ENCODE results near the gene AFP. TPM values are rescaled to one million over a fixed set of nuclear protein-coding genes. Genes with fewer than 3 reads are reported as not detected.

The AFP gene
- total RNA-seq, 1 experiment from 2014 or later, result 1.7 TPM

DNA sequence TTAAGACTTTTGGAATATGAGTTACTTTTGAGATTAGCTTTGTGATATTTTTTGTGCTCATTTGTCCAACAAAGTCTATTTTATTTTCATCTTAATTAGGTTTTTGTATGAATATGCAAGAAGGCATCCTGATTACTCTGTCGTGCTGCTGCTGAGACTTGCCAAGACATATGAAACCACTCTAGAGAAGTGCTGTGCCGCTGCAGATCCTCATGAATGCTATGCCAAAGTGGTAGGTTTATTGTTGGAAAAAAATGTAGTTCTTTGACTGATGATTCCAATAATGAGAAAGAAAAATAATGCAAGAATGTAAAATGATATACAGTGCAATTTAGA is 21.1 kb upstream of the AFP start:
- DNase-seq (ENCODE audit: low read depth), result no peak

DNA sequence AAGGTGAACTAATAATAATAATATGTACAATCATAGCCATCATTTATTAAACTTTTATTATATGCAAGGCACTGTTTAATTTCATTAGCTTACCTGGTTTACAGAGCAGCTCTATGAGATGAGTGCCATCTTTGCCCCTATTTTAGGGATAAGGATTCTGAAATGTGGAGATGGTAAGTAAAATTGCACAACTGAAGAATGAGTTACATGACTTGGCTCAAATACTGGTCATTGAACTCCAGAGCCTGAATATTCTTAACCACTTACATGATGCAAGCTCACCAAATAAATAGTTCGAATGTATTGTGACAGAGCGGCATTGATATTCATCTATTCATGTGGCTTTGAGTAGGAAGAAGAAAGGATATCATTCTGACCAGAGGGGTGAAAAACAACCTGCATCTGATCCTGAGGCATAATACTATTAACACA is 20.2 kb upstream of the AFP start:
- no peak for DNase-seq (ENCODE audit: low read depth)

DNA sequence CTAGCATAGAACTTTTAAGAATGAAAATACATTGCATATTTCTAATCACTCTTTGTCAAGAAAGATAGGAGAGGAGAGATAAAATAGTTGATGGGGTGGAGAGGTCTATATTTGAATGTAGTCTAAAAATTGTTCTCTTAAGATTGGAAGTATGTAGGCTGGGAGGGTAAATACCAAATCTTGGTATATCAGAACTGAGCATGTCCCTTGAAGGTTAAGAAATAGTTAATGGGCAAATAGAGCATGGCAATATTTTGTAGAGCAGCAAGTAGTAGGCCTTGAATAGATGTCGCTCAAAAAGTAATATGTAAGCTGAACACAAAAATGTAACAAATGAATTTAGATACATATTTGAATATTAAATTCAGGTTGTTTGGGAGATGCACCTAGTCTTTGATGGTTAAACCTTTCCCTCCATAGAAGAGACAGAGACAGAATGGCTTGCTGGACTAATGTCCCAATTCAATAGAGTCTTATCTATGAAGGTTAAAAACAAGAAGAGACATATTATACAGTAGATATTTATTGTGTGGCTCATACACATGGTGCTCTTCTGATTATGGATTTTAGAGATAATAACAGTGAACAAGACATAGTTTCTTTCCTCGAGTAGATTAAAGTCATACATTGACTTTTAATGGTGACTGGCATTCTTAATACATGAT is 19.5 kb upstream of the AFP start:
- no peak for DNase-seq (ENCODE audit: low read depth)

DNA sequence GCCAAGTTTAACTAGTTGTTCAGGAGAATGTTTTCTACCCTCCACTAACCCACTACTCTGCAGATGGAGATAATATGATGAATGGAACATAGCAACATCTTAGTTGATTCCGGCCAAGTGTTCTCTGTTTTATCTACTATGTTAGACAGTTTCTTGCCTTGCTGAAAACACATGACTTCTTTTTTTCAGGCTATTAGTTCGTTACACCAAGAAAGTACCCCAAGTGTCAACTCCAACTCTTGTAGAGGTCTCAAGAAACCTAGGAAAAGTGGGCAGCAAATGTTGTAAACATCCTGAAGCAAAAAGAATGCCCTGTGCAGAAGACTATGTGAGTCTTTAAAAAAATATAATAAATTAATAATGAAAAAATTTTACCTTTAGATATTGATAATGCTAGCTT is 18.7 kb upstream of the AFP start:
- no peak for DNase-seq (ENCODE audit: low read depth)

DNA sequence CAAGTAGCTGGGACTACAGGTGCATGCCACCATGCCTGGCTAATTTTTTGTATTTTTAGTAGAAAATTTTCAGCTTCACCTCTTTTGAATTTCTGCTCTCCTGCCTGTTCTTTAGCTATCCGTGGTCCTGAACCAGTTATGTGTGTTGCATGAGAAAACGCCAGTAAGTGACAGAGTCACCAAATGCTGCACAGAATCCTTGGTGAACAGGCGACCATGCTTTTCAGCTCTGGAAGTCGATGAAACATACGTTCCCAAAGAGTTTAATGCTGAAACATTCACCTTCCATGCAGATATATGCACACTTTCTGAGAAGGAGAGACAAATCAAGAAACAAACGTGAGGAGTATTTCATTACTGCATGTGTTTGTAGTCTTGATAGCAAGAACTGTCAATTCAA is 18.0 kb upstream of the AFP start:
- peak; percentile 9 for DNase-seq (ENCODE audit: low read depth)

DNA sequence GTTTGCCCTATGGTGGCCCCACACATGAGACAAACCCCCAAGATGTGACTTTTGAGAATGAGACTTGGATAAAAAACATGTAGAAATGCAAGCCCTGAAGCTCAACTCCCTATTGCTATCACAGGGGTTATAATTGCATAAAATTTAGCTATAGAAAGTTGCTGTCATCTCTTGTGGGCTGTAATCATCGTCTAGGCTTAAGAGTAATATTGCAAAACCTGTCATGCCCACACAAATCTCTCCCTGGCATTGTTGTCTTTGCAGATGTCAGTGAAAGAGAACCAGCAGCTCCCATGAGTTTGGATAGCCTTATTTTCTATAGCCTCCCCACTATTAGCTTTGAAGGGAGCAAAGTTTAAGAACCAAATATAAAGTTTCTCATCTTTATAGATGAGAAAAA is 17.3 kb upstream of the AFP start:
- DNase-seq (ENCODE audit: low read depth), result no peak

DNA sequence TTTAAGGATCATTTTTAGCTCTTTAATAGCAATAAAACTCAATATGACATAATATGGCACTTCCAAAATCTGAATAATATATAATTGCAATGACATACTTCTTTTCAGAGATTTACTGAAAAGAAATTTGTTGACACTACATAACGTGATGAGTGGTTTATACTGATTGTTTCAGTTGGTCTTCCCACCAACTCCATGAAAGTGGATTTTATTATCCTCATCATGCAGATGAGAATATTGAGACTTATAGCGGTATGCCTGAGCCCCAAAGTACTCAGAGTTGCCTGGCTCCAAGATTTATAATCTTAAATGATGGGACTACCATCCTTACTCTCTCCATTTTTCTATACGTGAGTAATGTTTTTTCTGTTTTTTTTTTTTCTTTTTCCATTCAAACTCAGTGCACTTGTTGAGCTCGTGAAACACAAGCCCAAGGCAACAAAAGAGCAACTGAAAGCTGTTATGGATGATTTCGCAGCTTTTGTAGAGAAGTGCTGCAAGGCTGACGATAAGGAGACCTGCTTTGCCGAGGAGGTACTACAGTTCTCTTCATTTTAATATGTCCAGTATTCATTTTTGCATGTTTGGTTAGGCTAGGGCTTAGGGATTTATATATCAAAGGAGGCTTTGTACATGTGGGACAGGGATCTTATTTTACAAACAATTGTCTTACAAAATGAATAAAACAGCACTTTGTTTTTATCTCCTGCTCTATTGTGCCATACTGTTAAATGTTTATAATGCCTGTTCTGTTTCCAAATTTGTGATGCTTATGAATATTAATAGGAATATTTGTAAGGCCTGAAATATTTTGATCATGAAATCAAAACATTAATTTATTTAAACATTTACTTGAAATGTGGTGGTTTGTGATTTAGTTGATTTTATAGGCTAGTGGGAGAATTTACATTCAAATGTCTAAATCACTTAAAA is 16.6 kb upstream of the AFP start:
- DNase-seq (ENCODE audit: low read depth), result no peak

DNA sequence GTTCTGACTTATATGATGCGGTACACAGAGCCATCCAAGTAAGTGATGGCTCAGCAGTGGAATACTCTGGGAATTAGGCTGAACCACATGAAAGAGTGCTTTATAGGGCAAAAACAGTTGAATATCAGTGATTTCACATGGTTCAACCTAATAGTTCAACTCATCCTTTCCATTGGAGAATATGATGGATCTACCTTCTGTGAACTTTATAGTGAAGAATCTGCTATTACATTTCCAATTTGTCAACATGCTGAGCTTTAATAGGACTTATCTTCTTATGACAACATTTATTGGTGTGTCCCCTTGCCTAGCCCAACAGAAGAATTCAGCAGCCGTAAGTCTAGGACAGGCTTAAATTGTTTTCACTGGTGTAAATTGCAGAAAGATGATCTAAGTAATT is 15.4 kb upstream of the AFP start:
- DNase-seq (ENCODE audit: low read depth), result no peak

DNA sequence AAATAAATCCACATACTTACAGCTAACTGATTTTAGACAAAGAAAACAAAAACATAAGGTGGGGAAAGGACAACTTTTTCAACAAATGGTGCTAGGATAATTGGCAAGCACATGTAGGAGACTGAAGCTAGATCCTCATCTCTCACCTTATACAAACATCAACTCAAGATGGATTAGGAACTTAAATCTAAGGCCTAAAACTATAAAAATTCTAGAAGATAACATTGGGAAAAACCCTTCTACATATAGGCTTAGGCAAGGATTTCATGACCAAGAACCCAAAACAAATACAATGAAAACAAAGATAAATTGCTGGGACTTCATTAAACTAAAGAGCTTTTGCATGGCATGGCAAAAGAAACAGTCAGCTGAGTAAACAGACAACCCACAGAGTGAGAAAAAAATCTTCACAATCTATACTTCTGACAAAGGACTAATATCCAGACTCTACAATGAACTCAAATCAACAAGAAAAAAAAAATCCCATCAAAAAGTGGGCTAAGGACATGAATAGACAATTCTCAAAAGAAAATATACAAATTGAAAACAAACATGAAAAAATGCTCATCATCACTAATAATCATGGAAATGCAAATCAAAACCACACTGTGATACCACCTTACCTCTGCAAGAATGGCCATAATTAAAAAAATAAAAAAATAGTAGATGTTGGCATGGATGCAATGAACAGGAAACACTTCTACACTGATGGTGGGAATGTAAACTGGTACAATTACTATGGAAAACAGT is 14.1 kb upstream of the AFP start:
- no peak for DNase-seq (ENCODE audit: low read depth)

DNA sequence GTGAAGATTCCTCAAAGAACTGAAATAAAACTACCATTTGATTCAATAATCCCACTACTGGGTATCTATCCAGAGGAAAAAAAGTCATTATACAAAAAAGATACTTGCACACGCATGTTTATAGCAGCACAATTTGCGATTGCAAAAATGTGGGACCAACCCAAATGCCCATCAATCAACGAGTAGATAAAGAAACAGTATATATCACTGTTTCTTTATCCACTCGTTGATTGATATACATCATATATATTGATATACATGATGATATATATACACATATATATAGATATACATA is 13.6 kb upstream of the AFP start:
- DNase-seq (ENCODE audit: low read depth), result no peak

DNA sequence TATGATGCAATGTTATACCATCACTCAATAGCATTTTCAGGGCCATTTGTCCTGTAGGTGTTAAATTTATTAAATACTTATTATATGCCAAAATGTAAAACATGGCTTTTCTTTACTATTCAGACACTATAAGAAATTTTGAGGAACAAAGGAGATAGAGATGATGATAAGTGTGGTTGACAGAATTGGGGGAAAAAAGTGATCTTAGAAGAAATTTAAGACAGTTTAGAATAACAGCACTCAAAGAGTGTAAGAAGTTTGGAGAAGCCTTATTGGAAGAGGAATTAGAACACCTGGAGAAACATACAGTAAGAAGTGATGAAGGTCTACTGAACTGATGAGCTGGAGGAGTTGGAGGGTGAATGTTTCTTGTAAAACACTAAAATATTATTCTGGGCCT is 12.8 kb upstream of the AFP start:
- no peak for DNase-seq (ENCODE audit: low read depth)

DNA sequence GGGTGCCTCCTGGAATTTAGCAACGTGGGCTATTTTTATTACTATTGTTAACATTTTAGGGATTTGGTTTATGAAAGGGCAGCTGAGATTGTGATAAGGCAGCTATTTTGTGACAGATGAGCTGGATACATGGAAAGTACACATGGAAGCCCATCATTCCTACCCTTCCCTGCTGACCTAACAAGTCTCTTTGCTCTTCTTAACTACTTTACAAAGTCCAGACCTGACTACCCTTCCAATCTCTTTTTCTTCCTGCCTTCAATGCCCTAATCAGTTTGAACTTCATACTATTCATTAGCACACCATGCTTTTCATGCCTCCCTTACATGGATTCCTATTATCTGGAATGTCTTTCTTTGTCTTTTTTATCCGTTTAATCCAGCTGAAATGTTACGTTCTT is 9.4 kb upstream of the AFP start:
- DNase-seq (ENCODE audit: low read depth), result no peak

DNA sequence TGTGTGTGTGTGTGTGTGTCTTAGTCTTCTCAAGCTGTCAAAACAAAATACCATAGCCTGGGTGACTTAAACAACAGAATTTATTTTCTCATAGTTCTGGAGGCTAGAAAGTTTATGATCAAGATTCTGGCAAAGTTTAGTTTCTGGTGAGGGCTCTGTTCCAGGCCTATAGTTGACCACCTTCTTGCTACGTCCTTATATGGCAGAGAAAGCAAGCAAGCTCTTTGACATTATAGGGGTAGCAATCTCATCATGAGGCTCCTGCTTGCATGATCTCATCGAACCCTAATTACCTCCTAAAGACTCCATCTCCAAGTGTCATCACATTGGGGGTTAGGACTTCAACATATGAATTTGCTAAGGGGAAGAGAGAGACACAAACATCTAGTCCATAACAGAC is 6.9 kb upstream of the AFP start:
- no peak for DNase-seq (ENCODE audit: low read depth)

DNA sequence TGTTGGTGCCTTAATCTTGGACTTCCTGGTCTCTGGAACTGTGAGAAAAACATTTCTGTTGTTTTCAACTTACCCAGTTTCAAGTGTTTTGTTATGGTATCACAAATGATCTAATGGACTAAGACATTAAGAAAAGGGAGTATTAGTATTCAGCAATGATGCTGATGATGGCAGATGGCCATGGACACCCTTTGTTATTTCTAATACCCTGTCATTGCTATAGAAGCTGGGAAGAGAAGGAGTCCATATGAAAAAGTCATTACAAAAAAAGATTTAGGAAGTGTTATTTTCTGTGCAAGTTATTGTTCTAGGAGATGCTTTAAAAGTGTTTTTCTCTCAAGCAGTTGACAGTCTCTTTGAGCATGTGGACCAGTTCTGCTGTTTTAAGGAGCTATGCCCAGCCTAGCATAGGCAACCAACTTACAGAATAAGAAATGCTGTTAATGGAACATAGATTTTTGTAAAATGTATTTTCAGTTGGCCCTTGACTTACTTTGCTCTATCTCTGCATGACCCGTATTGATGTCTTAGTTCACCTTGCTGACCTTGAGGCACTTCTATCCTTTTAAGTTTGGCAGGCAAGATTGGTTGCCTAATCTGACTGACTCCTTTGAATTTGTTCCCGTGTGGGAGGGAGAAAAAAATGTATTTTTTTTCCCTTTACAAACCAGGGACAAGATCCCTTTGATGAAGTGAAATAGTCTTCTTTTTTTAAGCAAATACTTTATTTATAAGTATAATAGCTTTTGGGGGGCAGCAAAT is 6.0 kb upstream of the AFP start:
- DNase-seq (ENCODE audit: low read depth), result no peak

DNA sequence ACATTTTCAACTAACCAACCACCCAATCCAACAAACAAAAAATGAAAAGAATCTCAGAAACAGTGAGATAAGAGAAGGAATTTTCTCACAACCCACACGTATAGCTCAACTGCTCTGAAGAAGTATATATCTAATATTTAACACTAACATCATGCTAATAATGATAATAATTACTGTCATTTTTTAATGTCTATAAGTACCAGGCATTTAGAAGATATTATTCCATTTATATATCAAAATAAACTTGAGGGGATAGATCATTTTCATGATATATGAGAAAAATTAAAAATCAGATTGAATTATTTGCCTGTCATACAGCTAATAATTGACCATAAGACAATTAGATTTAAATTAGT is 4.2 kb upstream of the AFP start:
- DNase-seq (ENCODE audit: low read depth), result no peak

DNA sequence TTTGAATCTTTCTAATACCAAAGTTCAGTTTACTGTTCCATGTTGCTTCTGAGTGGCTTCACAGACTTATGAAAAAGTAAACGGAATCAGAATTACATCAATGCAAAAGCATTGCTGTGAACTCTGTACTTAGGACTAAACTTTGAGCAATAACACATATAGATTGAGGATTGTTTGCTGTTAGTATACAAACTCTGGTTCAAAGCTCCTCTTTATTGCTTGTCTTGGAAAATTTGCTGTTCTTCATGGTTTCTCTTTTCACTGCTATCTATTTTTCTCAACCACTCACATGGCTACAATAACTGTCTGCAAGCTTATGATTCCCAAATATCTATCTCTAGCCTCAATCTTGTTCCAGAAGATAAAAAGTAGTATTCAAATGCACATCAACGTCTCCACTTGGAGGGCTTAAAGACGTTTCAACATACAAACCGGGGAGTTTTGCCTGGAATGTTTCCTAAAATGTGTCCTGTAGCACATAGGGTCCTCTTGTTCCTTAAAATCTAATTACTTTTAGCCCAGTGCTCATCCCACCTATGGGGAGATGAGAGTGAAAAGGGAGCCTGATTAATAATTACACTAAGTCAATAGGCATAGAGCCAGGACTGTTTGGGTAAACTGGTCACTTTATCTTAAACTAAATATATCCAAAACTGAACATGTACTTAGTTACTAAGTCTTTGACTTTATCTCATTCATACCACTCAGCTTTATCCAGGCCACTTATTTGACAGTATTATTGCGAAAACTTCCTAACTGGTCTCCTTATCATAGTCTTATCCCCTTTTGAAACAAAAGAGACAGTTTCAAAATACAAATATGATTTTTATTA is 3.6 kb upstream of the AFP start:
- no peak for DNase-seq (ENCODE audit: low read depth)

DNA sequence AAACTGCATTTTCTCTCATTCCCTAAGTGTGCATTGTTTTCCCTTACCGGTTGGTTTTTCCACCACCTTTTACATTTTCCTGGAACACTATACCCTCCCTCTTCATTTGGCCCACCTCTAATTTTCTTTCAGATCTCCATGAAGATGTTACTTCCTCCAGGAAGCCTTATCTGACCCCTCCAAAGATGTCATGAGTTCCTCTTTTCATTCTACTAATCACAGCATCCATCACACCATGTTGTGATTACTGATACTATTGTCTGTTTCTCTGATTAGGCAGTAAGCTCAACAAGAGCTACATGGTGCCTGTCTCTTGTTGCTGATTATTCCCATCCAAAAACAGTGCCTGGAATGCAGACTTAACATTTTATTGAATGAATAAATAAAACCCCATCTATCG is 2.9 kb upstream of the AFP start:
- no peak for DNase-seq (ENCODE audit: low read depth)

DNA sequence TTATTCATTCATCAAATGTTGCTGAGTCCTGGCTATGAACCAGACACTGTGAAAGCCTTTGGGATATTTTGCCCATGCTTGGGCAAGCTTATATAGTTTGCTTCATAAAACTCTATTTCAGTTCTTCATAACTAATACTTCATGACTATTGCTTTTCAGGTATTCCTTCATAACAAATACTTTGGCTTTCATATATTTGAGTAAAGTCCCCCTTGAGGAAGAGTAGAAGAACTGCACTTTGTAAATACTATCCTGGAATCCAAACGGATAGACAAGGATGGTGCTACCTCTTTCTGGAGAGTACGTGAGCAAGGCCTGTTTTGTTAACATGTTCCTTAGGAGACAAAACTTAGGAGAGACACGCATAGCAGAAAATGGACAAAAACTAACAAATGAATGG is 1.7 kb upstream of the AFP start:
- no peak for DNase-seq (ENCODE audit: low read depth)

DNA sequence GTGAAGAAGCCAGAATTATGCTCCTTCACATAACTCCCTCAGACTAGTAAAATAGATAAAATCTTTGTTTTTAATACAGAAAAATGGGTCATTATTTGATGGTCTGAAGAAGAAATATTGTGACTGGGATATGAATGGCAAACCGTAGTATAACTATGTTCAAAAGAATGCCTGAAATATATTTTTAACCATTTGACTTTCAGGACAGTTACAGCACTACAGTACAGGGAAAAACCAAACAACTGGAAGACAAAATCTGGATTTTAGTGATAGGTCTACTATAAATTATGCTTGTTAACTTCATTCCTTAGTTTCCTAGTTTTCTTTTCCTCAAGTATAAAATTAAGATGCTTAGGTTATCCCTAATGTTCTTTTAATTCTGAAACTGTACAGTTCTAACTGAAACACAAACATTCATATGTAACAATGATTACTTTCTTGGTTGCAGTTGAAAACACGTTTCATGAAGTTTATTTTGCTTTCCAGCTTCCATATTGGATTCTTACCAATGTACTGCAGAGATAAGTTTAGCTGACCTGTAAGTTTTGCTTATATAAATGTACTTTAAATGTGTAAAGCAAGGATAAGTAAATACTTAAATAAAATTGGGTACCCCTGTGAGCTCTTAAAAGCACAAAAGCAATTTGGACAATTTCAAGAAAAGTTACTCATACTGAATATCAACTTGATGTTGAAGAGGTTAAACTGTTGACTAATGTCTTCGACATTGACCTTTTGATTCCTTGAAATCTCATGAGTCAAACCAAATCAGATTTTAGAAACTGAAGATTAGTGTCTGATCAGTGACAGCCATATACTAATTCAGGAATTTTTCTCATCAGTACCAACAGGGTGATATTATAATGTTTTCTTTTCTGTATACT is 895 bp downstream of the AFP start:
- DNase-seq (ENCODE audit: low read depth), result no peak

DNA sequence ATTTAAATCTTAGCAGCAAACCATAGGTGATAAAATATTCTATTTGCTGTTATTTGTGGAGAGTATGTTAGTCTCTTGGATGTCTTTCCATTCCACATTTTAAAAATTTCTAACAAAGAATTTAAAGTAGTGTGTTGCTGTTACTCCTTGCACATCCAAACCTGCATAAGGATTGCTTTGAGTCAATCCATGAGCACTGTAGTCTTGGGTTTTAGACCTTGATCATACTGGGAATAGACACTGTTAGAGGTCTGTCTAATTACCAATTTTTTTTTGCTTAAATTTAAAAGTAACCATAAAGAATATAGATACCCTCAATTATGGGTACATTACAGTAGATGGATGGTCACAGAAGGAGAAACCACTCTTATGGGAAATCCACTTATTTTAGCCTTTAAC is 1.5 kb downstream of the AFP start:
- DNase-seq (ENCODE audit: low read depth), result no peak

All from M059J (cell line).